Germinal center (tissue), 1 donor: ENCODE measurements around the gene IFI27.
"Not testable (repeated sequence)": the region's sequence is repeated elsewhere in the genome, so short reads cannot be mapped to it uniquely, and the experiment has no call there.

Source experiments
- DNase-seq: peaks from one replicate; pipeline ENCODE4 v3.0.0; 2012; ENCODE audit warnings: mixed read lengths, low spot score

IFI27 gene

GRCh38 chr14:94110552-94111181 lies at the start of gene IFI27:
TSS of gene IFI27 (plus strand) at chr14:94110736.
- DNase-seq: no peak

GRCh38 chr14:94062344-94062940 lies 48.1 kb upstream of the IFI27 start:
- no peak for DNase-seq

- no peak for DNase-seq
Measured at GRCh38 chr14:94066089-94066676, 44.4 kb upstream of the IFI27 start.

- DNase-seq: not testable (repeated sequence)
Measured at GRCh38 chr14:94072076-94072475, 38.5 kb upstream of the IFI27 start.

GRCh38 chr14:94074534-94074933 lies 36.0 kb upstream of the IFI27 start:
- DNase-seq: no peak

- DNase-seq: no peak
Measured at GRCh38 chr14:94075008-94075407, 35.5 kb upstream of the IFI27 start.

GRCh38 chr14:94077111-94077821 lies 33.3 kb upstream of the IFI27 start:
- no peak for DNase-seq

GRCh38 chr14:94077823-94078222 lies 32.7 kb upstream of the IFI27 start:
- DNase-seq: no peak

GRCh38 chr14:94079891-94080620 lies 30.5 kb upstream of the IFI27 start:
- DNase-seq: peak; percentile 36

- DNase-seq: peak; percentile 99
Measured at GRCh38 chr14:94080621-94081385, 29.7 kb upstream of the IFI27 start, which contains the start of the genes DDX24 and IFI27L1. TSS of gene DDX24 (minus strand) at chr14:94081202. CDS start at chr14:94079742, 1,460 bp downstream. TSS of gene IFI27L1 (plus strand) at chr14:94081310. CDS start at chr14:94096938, 15,628 bp downstream.

- no peak for DNase-seq
Measured at GRCh38 chr14:94081386-94081820, 29.1 kb upstream of the IFI27 start.

GRCh38 chr14:94087891-94088290 lies 22.6 kb upstream of the IFI27 start:
- DNase-seq: no peak

GRCh38 chr14:94088516-94088915 lies 22.0 kb upstream of the IFI27 start:
- DNase-seq: no peak

GRCh38 chr14:94089479-94089878 lies 21.1 kb upstream of the IFI27 start:
- no peak for DNase-seq

- no peak for DNase-seq
Measured at GRCh38 chr14:94093418-94093817, 17.1 kb upstream of the IFI27 start.

GRCh38 chr14:94097091-94097490 lies 13.4 kb upstream of the IFI27 start:
- DNase-seq: no peak

- no peak for DNase-seq
Measured at GRCh38 chr14:94098326-94098992, 12.1 kb upstream of the IFI27 start.

- no peak for DNase-seq
Measured at GRCh38 chr14:94099006-94099405, 11.5 kb upstream of the IFI27 start.

GRCh38 chr14:94100847-94101246 lies 9.7 kb upstream of the IFI27 start:
- DNase-seq: no peak

- DNase-seq: no peak
Measured at GRCh38 chr14:94101748-94102147, 8.8 kb upstream of the IFI27 start.
